HepG2 (cell line): Measurements from ENCODE around the gene PCNA. TPM values are rescaled to one million over a fixed set of nuclear protein-coding genes. Genes with fewer than 3 reads are reported as not detected.
A peak's percentile ranks its signal among the peaks of the same experiment; 100 is the strongest.

Source experiments
- CBX5 ChIP-seq: sonication (generic); formaldehyde crosslinking; IDR thresholded peaks from 2 replicates; pipeline ENCODE4 v1.4.0; 2020; ENCODE audit warnings: missing genetic modification reagents, borderline replicate concordance
- DR1 ChIP-seq: sonication (generic); formaldehyde crosslinking; IDR thresholded peaks from 2 replicates; pipeline ENCODE4 v1.8.0; 2021; ENCODE audit warnings: mild to moderate bottlenecking, missing genetic modification reagents, inconsistent platforms
- FOSL2 ChIP-seq: sonication (generic); formaldehyde crosslinking; IDR thresholded peaks from 2 replicates; pipeline ENCODE4 v1.4.0; 2020; ENCODE audit warnings: missing genetic modification reagents
- FOXK2 ChIP-seq: fragments of 450-650 bp; IDR thresholded peaks from 2 replicates; pipeline ENCODE4 v1.6.1; 2016
- HHEX ChIP-seq: IDR thresholded peaks from 2 replicates; pipeline ENCODE4 v1.6.1; 2016; ENCODE audit warnings: control low read depth
- ISL2 ChIP-seq: sonication (generic); formaldehyde crosslinking; IDR thresholded peaks from 2 replicates; pipeline ENCODE4 v1.5.0; 2020; ENCODE audit warnings: missing genetic modification reagents
- KDM2A ChIP-seq: sonication (generic); formaldehyde crosslinking; IDR thresholded peaks from 2 replicates; pipeline ENCODE4 v1.4.0; 2020; ENCODE audit warnings: low read depth, missing genetic modification reagents, borderline replicate concordance
- MYC ChIP-seq: sonication (generic); formaldehyde crosslinking; IDR thresholded peaks from 2 replicates; pipeline ENCODE4 v1.9.0; 2021; ENCODE audit warnings: missing genetic modification reagents, borderline replicate concordance
- NR2F1 ChIP-seq, 2 experiments: fragments of 450-650 bp in 1 of 2; formaldehyde crosslinking in 1 of 2; IDR thresholded peaks; 2 replicates each; pipeline versions ENCODE4 v1.5.0 to v1.6.1; 2016 to 2020; ENCODE audit warnings: mild to moderate bottlenecking in 1 of 2, missing compliant biosample characterization in 1 of 2, missing genetic modification reagents in 1 of 2, moderate library complexity in 1 of 2
- POLR2G ChIP-seq: fragments of 200-400 bp; formaldehyde crosslinking; IDR thresholded peaks from 2 replicates; pipeline ENCODE4 v1.6.1; 2018; ENCODE audit warnings: mild to moderate bottlenecking, low read depth, low read length, moderate library complexity
- TCF7L2 ChIP-seq: IDR thresholded peaks from 2 replicates; pipeline ENCODE4 v1.6.1; 2011; ENCODE audit warnings: mild to moderate bottlenecking, low read depth, low read length, moderate library complexity
- ZNF44 ChIP-seq: sonication (generic); formaldehyde crosslinking; IDR thresholded peaks from 2 replicates; pipeline ENCODE4 v1.5.1; 2020; ENCODE audit warnings: mild to moderate bottlenecking, missing genetic modification reagents
- ZNF468 ChIP-seq: sonication (generic); formaldehyde crosslinking; IDR thresholded peaks from 2 replicates; pipeline ENCODE4 v1.8.0; 2022; ENCODE audit warnings: mild to moderate bottlenecking, moderate library complexity, missing genetic modification reagents
- ZNF660 ChIP-seq: sonication (generic); formaldehyde crosslinking; IDR thresholded peaks from 2 replicates; pipeline ENCODE4 v1.5.1; 2020; ENCODE audit warnings: mild to moderate bottlenecking, low read depth, missing genetic modification reagents, borderline replicate concordance
- polyA plus RNA-seq, 8 experiments: library from polyadenylated mRNA; depleted of rRNA in 3 of 8; stranded (reverse) in 7 of 8; unstranded in 1 of 8; fragments of >200 nt; fragmentation: Illumina TruSeq in 4 of 8; extraction: Trizol in 4 of 8; gene quantifications; 2 replicates each; pipeline versions ENCODE4 v1.2.1 to v1.2.3, GENCODE V29; 2011 to 2016; ENCODE audit warnings: low read depth in 4 of 8, missing spikeins in 1 of 8, mixed read lengths in 1 of 8; ENCODE audit not compliant: insufficient read depth in 1 of 8
- total RNA-seq, 5 experiments: library from RNA; depleted of rRNA; stranded (reverse); fragments of >200 nt; fragmentation: Illumina TruSeq; extraction: Trizol; gene quantifications; 2 replicates each; pipeline ENCODE4 v1.2.3, GENCODE V29; 2016; ENCODE audit warnings: low read depth in 1 of 5
- TF ChIP-seq, protein P1 (sequence below): sonication (generic); formaldehyde crosslinking; IDR thresholded peaks from 2 replicates; pipeline ENCODE4 v1.9.0; 2021; ENCODE audit warnings: missing genetic modification reagents, mild to moderate bottlenecking, borderline replicate concordance
- TF ChIP-seq, protein P2 (sequence below): IDR thresholded peaks from 2 replicates; pipeline ENCODE4 v1.6.1; 2016; ENCODE audit warnings: missing genetic modification reagents, missing compliant biosample characterization
- TF ChIP-seq, protein P3 (sequence below): sonication (generic); formaldehyde crosslinking; IDR thresholded peaks from 2 replicates; pipeline ENCODE4 v1.4.0; 2020; ENCODE audit warnings: missing genetic modification reagents, borderline replicate concordance
- TF ChIP-seq, protein P4 (sequence below): sonication (generic); formaldehyde crosslinking; IDR thresholded peaks from 2 replicates; pipeline ENCODE4 v1.8.0; 2022; ENCODE audit warnings: mild to moderate bottlenecking, missing genetic modification reagents; ENCODE audit not compliant: insufficient replicate concordance

PCNA gene
- total and polyA plus RNA-seq, 2 of the 13 experiments (the other 11 are each of a cell fraction or from before 2014, with no cell fraction given) = 229 to 655 TPM

DNA sequence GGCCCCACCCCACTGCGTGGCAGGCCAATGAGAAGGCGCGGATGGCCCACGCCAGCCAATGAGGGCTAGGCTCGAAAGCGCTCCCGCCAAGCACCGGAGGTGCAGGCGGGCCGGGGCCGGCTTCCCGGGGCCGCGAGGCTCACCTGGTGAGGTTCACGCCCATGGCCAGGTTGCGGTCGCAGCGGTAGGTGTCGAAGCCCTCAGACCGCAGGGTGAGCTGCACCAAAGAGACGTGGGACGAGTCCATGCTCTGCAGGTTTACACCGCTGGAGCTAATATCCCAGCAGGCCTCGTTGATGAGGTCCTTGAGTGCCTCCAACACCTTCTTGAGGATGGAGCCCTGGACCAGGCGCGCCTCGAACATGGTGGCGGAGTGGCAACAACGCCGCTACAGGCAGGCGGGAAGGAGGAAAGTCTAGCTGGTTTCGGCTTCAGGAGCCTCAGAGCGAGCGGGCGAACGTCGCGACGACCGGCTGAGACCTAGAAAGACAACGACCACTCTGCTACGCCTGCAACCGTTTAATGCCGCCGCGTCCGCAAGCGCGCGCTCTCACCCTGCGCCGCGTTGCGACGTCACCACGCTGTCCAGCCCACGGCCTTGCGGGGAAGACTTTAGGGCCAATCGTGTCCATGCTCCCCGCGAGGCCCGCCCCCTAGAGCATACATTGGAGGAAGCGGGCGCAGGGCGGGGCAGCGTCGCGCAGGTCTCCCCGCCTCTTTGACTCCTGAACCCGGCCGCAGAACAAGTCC is at the start of gene PCNA (continued):
- TF ChIP-seq ZNF44 (CRISPR knock-in tag) (peak; percentile 57), DR1 (CRISPR knock-in tag) (peak; percentile 99), ZNF468 (CRISPR knock-in tag) (peak; percentile 99), CBX5 (CRISPR knock-in tag) (no peak), POLR2G (peak; percentile 100), NR2F1 (CRISPR knock-in tag; IDR thresholded peaks at IDR 0.05) (peak in 1 of 2 experiments; percentile 27; a peak in 1 of 4 replicates), FOSL2 (CRISPR knock-in tag) (peak; percentile 59), KDM2A (CRISPR knock-in tag) (peak; percentile 96), ZNF660 (CRISPR knock-in tag) (peak; percentile 35; the same call in 1 of the 2 replicates), MYC (CRISPR knock-in tag) (peak; percentile 86), TCF7L2 (no peak), HHEX (CRISPR knock-in tag) (no peak; the same call in 1 of the 2 replicates), ISL2 (CRISPR knock-in tag) (peak; percentile 79), FOXK2 (no peak)
- TF ChIP-seq, protein P1, sequence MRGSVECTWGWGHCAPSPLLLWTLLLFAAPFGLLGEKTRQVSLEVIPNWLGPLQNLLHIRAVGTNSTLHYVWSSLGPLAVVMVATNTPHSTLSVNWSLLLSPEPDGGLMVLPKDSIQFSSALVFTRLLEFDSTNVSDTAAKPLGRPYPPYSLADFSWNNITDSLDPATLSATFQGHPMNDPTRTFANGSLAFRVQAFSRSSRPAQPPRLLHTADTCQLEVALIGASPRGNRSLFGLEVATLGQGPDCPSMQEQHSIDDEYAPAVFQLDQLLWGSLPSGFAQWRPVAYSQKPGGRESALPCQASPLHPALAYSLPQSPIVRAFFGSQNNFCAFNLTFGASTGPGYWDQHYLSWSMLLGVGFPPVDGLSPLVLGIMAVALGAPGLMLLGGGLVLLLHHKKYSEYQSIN (CRISPR knock-in tag) = peak; percentile 95; the same call in 1 of the 2 replicates
- TF ChIP-seq, protein P2, sequence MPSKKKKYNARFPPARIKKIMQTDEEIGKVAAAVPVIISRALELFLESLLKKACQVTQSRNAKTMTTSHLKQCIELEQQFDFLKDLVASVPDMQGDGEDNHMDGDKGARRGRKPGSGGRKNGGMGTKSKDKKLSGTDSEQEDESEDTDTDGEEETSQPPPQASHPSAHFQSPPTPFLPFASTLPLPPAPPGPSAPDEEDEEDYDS (CRISPR knock-in tag) = peak; percentile 99
- TF ChIP-seq, protein P3, sequence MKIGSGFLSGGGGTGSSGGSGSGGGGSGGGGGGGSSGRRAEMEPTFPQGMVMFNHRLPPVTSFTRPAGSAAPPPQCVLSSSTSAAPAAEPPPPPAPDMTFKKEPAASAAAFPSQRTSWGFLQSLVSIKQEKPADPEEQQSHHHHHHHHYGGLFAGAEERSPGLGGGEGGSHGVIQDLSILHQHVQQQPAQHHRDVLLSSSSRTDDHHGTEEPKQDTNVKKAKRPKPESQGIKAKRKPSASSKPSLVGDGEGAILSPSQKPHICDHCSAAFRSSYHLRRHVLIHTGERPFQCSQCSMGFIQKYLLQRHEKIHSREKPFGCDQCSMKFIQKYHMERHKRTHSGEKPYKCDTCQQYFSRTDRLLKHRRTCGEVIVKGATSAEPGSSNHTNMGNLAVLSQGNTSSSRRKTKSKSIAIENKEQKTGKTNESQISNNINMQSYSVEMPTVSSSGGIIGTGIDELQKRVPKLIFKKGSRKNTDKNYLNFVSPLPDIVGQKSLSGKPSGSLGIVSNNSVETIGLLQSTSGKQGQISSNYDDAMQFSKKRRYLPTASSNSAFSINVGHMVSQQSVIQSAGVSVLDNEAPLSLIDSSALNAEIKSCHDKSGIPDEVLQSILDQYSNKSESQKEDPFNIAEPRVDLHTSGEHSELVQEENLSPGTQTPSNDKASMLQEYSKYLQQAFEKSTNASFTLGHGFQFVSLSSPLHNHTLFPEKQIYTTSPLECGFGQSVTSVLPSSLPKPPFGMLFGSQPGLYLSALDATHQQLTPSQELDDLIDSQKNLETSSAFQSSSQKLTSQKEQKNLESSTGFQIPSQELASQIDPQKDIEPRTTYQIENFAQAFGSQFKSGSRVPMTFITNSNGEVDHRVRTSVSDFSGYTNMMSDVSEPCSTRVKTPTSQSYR (CRISPR knock-in tag) = peak; percentile 25
- TF ChIP-seq, protein P4, sequence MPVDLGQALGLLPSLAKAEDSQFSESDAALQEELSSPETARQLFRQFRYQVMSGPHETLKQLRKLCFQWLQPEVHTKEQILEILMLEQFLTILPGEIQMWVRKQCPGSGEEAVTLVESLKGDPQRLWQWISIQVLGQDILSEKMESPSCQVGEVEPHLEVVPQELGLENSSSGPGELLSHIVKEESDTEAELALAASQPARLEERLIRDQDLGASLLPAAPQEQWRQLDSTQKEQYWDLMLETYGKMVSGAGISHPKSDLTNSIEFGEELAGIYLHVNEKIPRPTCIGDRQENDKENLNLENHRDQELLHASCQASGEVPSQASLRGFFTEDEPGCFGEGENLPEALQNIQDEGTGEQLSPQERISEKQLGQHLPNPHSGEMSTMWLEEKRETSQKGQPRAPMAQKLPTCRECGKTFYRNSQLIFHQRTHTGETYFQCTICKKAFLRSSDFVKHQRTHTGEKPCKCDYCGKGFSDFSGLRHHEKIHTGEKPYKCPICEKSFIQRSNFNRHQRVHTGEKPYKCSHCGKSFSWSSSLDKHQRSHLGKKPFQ = peak; percentile 98
